GM23248 (cell line): ENCODE results near the gene AGXT.

Source experiments
- EZH2 ChIP-seq: fragments of 200-600 bp; sonication (generic); IDR thresholded peaks from 2 replicates; pipeline ENCODE4 v1.6.1; 2018; ENCODE audit warnings: antibody characterized with exemption, mild to moderate bottlenecking; ENCODE audit not compliant: insufficient read depth, poor library complexity, severe bottlenecking
- EZH2phosphoT487 ChIP-seq: fragments of 200-600 bp; sonication (generic); IDR thresholded peaks from 2 replicates; pipeline ENCODE4 v1.6.1; 2018; ENCODE audit warnings: antibody characterized with exemption, moderate library complexity, mild to moderate bottlenecking, low read depth; ENCODE audit not compliant: insufficient read depth

- TF ChIP-seq EZH2phosphoT487 (no peak), EZH2 (no peak)
Observed at GRCh38 chr2:240893363-240893844, 24.8 kb downstream of the AGXT start.
